BE2C (cell line): Measurements from ENCODE around the gene ENAH.

Source experiments
- DNase-seq: peaks from one replicate; pipeline ENCODE4 v3.0.0-alpha.2; 2020
- H3K27me3 ChIP-seq: fragments of 250-450 bp; sonication (Bioruptor Pico); 2 replicates; pipeline ENCODE4 v1.5.1; 2020; ENCODE audit warnings: mild to moderate bottlenecking
- H3K36me3 ChIP-seq: fragments of 250-450 bp; sonication (Bioruptor Pico); 2 replicates; pipeline ENCODE4 v1.5.1; 2020; ENCODE audit warnings: mild to moderate bottlenecking
- H3K4me1 ChIP-seq: fragments of 250-450 bp; sonication (Bioruptor Pico); 2 replicates; pipeline ENCODE4 v1.5.1; 2020
- H3K4me3 ChIP-seq: 2 replicates; pipeline ENCODE4 v1.5.1; 2011; ENCODE audit warnings: low read depth, low read length
- H3K9me3 ChIP-seq: fragments of 250-450 bp; sonication (Bioruptor Pico); 2 replicates; pipeline ENCODE4 v1.5.1; 2020
- CTCF ChIP-seq: IDR thresholded peaks from 2 replicates; pipeline ENCODE4 v1.5.1; 2012; ENCODE audit warnings: mild to moderate bottlenecking, low read depth, low read length

The ENAH gene

GRCh38 chr1:225668222-225668621, 15.3 kb upstream of the ENAH start:
- Histone ChIP-seq H3K4me3 (no peak overlapping the region), H3K4me1 (peaks cover 3% of the 10 kb centered on the region), H3K36me3 (no peaks in the 10 kb centered on the region), H3K9me3 (no peaks in the 10 kb centered on the region), H3K27me3 (no peaks in the 10 kb centered on the region)
- no peak for DNase-seq
- no peak for TF ChIP-seq CTCF

- H3K4me3 ChIP-seq = no peak overlapping the region
- peaks cover 3% of the 10 kb centered on the region for H3K4me1 ChIP-seq
- H3K36me3 ChIP-seq = no peaks in the 10 kb centered on the region
- DNase-seq = no peak
- no peaks in the 10 kb centered on the region for H3K27me3 ChIP-seq
- no peaks in the 10 kb centered on the region for H3K9me3 ChIP-seq
- no peak for TF ChIP-seq CTCF
Measured at GRCh38 chr1:225667362-225667761, 14.4 kb upstream of the ENAH start.

- TF ChIP-seq CTCF = no peak
- no peaks in the 10 kb centered on the region for H3K36me3 ChIP-seq
- no peak for DNase-seq
- H3K9me3 ChIP-seq = no peaks in the 10 kb centered on the region
- peaks cover 7% of the 10 kb centered on the region for H3K4me1 ChIP-seq
- H3K4me3 ChIP-seq = no peak overlapping the region
- no peaks in the 10 kb centered on the region for H3K27me3 ChIP-seq
Measured at GRCh38 chr1:225666495-225666894, 13.6 kb upstream of the ENAH start.

GRCh38 chr1:225664762-225665161, 11.8 kb upstream of the ENAH start:
- Histone ChIP-seq H3K36me3 (no peaks in the 10 kb centered on the region), H3K4me1 (peaks cover 4% of the 10 kb centered on the region), H3K9me3 (no peaks in the 10 kb centered on the region), H3K27me3 (no peaks in the 10 kb centered on the region), H3K4me3 (no peak overlapping the region)
- no peak for TF ChIP-seq CTCF
- DNase-seq = no peak

- peaks cover 11% of the 10 kb centered on the region for H3K4me1 ChIP-seq
- H3K4me3 ChIP-seq = no peak overlapping the region
- no peaks in the 10 kb centered on the region for H3K27me3 ChIP-seq
- H3K36me3 ChIP-seq = no peaks in the 10 kb centered on the region
- DNase-seq = no peak
- no peaks in the 10 kb centered on the region for H3K9me3 ChIP-seq
- no peak for TF ChIP-seq CTCF
Measured at GRCh38 chr1:225662155-225662554, 9.2 kb upstream of the ENAH start.

GRCh38 chr1:225660544-225660946, 7.6 kb upstream of the ENAH start:
- DNase-seq = no peak
- Histone ChIP-seq H3K9me3 (no peaks in the 10 kb centered on the region), H3K4me1 (peaks cover 13% of the 10 kb centered on the region), H3K36me3 (no peaks in the 10 kb centered on the region), H3K4me3 (no peak overlapping the region), H3K27me3 (no peaks in the 10 kb centered on the region)
- TF ChIP-seq CTCF = no peak
